ENCODE results near the gene CTU1.

The CTU1 gene

DNA sequence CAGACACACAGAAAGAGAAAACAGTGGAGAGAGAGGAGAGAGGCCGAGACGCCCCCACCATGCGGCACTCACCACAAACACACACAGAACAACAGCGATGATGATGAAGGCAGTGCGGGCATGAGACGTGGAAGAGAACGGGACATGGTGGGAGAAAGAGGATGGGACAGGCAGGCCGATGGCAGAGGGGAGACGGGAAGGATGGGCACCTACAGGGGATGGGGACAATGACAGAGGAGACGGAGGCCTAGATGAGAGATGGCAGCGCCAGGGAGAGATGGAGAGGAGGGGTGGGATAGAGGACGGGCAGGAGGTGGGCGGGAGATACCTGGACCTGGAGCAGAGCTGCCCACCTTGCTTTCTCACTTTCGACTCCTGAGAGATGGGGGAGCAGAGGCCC is 24.4 kb downstream of the CTU1 start:
- no peak for DNase-seq

DNA sequence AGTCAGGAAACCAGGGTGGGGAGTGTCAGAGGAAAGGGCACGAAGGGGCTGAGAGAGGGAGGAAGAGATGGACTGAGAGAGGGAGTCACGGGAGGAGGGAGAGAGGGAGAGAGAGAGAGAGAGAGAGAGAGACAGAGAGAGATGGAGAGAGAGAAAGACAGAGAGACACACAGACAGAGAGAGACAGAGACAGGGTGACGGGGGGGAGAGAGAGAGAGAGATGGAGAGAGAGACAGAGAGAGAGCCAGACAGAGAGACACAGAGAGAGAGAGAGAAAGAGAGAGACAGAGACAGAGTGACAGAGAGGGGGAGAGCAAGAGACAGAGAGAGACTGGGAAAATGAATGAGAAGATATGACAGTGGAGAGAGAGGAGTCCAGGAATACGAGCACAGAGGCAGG is 25.0 kb downstream of the CTU1 start:
- DNase-seq: no peak

DNA sequence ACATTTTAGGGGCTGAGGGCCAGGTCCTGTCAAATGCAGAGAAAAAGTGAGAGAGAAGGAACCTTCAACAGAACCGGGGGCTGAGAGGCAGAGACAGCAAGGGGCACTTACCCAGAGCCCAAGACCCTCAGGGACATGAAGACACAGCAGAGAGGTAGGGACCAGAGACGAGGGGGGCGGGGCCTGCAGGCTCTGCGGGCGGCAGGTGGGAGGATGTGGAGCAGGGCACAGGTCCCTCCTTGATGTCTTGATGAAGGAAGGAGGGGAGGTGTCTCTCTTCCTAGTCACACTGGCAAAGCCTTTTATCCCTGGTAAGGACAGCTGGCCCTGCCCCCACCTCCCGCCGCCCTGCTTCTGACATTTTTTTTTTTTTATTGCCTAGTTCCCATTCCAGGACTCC is 25.6 kb downstream of the CTU1 start, which contains the start of gene KLK14:
Gene KLK14 (minus strand): TSS at position 277 of the 400 bp plus-strand sequence. CDS start 273 bp downstream, at position 4.
- no peak for DNase-seq

DNA sequence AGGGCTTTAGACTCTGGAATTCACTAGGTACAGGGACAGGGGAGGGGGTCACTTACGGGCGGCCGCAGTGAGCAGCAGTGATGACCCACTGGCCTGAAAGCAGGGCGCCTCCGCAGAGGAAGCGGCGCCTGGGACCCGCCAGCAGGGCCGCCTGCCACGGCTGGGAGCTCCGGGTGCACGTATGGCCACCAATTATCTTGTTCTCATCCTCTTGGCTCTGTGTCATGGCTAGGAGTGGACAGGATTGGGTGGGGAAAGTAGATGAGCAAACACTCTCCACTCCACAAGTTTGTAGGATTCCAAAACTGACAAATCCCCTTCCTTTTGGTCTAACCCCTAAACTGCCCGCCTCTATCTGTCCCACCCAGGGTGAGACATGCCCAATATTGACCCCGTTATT is 26.7 kb downstream of the CTU1 start:
- DNase-seq: no peak

DNA sequence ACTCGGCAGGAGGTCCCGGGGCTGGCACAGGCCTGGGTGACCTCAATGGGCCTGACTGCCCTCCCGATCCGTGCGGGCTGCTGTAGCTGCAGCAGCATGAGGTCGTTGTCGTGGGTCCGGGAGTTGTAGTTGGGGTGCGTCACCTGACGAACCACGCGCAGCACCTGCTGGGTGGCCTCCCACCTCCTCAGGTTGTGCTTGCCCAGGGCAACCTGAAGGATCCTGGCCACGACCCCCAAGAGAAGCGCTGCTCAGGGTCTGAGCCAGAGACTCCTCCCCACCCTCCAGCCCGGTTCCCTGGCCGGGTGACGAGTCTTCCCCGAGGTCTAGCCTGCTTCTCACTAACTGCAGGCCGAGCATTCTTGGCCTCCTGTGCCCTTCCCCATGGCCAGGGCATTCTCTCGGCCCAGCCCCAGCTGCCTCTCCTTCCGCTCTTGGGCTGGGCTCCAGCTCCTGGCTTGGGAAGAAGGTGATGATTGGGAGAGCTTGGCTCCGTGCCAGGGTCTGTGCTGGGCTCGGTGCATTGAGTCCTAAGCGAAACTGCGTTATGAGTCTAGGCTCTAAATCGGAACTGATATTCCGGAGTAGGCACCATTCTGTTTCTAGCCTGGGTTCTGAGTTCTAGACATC is 28.6 kb downstream of the CTU1 start:
- DNase-seq: peak in 2 of 51 donors; percentile 2 to 5

DNA sequence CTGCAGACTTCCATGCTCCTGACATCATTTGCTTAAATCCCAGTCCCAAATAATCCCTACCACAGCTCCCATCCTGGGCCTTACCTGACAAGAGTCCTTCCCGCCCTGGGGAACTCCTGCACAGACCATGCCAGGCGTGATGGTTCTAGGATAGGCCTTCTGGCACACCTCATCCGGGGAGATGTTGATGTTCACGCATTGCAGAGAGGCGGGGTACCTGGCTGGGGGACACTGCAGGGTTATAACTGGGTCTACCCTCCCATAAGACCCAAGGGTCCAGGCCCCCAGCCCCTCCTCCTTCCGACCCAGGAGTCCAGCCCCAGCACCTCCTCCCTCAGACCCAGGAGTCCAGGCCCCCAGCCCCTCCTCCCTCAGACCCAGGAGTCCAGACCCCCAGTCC is 29.5 kb downstream of the CTU1 start:
- no peak for DNase-seq

DNA sequence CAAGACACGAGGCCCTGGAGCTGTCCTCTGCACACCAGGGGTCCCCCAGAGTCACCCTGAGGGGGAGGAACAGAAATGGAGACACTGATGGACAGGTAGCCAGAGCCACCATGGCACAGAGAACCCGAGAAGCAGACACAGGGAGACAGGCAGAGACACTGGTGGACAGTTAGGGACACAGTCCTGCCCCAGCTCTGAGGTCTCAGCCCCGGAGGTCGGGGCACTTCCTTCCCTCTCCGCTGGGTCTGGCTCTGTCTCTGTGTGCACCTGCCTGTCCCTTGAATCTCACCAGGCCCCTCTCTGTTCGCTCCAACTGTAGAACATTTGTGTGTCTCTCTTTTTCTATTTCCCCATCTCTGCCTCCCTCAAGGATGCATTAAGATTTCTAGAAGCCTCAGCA is 30.1 kb downstream of the CTU1 start:
- DNase-seq: no peak

DNA sequence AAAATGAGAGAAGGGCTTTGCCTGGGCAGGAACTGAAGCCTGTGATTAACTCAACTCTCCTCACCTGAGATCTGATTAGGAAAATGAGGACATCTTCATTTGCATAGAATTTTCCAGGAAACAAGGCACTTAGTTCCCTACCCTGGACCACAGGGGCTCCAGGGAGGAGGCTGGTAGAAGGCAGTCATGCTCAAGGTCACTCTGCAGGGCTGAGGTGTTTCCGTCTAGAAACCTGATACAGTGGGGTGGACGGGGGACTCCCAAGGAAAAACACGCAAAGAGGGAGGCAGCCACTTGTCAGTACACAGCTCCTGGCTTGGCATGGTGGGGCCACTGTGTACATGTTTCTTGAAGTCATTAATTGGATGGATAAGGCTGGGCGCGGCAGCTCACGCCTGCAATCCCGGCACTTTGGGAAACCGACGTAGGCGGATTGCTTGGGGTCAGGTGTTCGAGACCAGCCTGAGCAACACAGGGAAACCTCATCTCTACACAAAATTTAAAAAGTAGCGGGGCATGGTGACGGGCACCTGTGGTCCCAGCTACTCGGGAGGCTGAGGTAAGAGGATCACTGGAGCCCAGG is 31.5 kb downstream of the CTU1 start:
- DNase-seq: no peak

DNA sequence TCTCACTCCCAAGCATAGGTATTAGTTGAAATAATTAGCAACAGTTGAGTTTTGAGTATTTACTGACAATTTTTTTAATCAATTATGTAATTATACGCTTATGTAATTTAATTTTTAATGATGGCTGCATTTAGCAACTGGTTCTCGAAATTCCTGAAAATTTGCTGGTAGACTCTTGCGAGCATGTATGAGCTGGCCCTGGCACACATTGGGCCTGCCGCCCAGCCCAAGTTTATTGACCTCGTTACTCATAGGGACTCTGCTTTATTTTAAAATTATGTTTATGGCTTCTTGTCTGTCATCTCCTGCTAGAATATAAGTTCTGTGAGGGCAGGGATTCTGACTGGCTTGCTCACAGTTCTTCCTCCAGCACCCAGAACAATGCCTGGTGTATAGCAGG is 32.2 kb downstream of the CTU1 start:
- DNase-seq: no peak

DNA sequence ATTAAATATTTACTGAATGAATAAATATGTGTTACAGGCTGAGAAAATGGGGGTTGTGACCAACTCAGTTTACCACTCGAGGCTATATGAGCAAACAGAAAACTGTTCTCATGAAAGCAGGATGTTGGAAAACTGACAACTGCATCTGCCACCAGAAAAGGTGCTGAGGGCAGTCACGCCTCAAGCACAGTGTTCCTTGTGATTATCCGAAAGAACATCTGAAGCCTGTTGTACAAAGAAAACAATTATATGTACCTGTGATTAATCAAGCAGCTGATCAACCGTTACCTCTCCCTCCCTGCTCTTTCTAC is 37.2 kb downstream of the CTU1 start:
- no peak for DNase-seq

DNA sequence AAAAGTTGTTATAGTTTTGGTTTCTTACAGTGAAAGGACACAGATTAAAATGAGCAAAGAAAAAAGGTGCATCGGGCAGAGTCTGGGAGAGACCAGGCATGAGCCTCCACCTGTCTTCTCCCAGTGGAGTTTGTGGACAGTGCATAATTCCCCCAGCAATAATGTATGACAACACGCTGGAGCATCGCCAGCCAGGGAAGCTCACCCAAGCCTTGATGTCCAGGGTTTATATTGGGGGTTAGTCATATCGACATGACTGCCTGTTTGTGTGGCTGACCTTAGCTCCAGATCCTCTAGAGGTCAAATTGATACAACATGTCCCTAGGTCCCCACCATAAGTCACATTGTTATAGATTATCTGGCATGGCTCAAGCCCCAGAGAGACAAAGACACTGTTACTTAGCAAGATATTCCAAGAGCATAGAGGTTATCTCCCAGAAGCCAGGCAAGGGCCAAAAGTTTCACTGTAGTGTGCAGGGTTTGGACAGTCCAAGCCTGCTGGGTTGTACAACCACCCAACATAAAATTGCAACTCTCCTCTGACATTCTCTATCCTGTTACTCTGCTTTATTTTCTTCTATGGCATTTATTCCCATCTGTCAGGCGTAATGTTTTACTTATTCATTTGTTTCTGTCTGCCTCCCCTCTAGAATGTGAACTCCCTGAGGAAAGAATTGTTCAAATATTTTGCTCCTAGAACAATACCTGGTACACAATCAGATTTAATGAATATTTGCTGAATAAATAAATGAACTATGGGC is 37.7 kb downstream of the CTU1 start:
- no peak for DNase-seq

DNA sequence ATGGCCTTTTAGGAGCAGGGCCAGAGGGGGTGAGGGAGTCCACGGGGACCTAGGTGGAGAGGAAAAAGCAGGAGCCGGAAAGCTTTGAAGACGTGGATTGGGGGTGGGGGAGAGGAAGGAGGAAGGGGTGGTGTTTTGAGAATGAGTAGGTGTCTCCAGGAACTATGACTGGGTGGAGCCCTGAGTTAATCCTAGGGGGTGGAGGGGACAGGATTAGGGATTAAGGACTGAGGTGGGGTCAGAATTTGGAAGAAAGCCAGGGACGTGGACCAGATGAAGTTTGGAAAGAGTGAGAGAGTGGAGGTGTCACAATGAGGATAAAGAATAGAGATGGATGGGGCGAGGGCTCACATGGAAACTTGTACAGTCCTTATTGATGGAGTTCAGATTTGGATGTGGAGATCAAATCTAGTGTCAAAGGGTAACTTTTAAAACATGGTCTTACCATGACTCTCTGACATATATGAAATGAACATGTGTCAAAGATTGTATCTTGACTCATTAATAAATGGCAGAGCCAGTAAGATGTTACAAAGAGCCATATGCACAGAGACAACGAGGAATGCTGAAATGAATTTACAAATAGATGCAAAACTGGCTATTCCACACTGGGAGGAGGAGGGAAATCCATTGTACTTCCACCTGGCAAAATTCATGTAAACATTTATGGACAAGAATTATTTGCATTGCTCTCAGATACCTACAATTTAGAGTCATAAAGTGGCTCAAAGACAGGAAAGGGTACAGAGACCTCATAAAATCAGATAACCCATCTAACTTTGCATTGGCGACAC is 41.6 kb downstream of the CTU1 start:
- DNase-seq: no peak

DNA sequence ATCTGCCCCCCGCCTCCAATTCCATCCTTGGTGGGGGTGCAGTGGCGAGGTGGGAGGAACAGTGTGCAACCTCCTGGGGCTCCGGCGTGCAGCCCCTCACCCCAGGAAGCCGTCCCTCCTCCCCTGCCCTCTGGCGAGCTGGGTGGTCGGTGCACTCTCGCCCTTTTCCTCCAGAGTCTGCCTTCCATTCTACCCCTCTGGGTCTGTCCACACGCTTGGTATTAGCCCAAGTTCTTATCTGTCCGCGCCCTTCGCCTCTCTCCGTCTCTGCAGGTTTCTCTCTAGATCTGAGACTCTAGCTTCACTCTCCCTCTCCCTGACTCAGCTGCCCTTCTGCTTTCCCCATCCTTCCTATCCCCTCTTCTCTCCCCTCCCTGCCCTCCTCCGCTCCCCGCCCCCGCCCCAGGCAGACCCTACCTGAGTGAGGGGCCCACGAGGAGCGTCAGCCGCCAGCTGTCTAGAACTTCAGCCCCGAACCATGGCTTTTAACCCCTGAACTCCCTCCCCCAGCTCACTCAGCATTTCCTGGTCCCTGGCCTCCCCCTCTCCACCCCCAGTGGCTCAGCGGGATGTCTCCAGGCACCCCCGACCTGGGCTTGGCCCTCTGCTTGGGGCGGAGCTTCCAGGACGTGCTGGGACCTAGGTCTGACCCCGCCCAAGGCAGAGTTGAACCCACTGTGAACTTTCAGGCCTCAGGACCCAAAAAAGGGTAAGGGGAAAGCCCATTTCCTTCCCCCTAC is 42.8 kb downstream of the CTU1 start:
- no peak for DNase-seq

DNA sequence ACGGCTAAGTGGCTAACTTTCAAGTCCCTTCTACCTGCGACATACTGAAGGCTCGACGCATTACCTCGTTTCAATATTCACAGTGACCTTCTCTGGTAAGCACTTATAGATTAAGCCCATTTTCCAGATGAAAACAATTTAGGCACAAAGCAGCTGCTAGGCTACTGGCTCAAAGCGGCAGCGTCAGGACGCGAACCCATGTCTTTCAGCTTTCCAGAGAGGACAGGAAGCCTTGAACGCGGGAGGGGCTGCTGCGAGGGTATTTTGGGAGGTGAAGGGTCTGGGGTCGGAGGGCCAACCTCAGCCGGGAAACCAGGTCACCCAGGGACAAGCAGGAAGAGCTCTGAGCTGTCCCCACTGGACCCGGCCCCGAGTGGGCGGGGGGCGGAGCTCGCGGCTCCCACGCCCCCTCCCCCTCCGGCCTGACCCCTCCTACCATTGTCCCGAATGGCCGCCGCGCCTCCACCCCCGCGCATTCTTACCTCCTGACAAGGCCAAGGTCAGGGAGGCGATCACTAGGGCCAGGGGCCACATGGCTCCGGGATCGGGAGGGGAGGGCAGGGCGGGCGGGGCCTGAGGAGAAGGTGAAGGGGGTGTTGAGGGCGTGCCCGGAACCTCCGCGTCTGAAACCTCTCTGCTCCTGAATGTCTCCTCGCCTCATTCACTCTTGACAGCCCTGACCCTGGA is 43.5 kb downstream of the CTU1 start, which contains the start of gene KLK13:
Gene KLK13 (minus strand): TSS at position 559 of the 687 bp plus-strand sequence. CDS start 25 bp downstream, at position 534.
- no peak for DNase-seq

DNA sequence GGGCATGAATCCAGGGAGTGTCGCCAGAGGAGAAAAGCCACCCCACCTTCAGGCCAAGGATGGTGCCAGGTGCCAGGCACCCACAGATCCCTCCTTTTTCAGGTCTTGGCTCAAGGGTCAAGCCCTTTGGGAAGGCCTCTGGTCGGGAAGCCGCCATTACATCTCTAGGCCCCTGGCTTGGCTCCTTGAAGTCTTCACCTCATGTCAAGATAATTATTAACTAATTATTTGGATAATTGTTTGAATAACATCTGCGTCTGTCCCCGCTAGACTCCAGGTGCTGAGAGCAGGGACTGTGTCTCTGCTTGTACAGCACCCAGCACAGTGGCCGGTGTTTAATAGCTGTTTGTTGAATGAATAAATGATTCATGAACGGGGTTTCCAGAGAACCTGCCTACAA is 44.5 kb downstream of the CTU1 start:
- DNase-seq: no peak

DNA sequence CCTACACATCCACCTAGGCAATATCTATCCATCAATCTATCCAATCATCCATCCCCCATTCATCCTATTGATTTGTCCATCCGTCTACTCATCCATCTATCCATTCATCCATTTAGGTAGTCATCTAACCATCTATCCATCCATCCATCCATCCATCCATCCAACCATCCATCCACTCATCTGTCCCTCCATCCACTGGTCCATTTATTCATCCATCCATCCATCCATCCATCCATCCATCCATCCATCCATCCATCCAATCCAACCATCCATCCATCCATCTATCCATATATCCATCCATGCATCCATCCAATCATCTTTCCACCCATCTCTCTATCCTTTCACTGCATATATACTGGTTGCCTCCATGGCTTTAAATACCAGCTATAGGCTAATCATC is 47.2 kb downstream of the CTU1 start:
- DNase-seq: no peak

DNA sequence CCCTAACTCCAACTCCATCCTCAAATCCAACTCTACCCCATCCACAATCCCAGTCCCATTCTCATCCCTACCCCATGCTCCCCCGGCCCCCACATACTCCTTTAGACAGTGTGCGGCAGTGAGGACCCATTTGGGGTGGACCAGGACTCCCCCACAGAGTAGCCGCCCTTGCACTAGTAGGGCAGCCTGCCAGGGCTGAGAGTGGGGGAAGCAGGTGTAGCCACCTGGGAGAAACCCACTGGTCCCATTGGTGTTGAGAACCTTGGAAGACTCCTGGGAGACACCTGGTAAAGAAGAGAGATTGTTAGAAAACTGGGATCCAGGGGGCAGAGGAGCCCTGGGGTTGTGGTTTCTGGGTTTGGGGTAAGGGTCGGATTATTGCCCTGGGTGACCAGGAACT is 47.9 kb downstream of the CTU1 start:
- DNase-seq: no peak

DNA sequence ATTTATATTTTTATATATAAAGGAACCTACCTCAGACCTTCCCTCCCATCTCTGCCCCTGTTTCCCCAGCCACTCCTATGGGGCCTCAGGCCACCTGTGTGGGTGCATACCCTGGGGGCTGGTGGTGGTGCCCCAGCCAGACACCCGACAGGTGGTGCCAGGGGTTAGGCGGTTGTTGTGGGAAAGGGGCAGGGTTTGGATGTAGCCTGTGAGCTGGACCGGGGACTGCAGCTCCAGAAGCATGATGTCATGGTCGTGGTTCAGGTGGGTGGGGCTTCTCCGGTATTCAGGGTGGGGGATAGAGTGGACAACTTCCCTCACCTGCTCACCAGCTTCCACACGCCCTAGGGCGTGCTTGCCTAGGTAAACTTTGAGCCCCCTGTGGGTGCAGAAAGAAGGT is 48.5 kb downstream of the CTU1 start:
- no peak for DNase-seq

DNA sequence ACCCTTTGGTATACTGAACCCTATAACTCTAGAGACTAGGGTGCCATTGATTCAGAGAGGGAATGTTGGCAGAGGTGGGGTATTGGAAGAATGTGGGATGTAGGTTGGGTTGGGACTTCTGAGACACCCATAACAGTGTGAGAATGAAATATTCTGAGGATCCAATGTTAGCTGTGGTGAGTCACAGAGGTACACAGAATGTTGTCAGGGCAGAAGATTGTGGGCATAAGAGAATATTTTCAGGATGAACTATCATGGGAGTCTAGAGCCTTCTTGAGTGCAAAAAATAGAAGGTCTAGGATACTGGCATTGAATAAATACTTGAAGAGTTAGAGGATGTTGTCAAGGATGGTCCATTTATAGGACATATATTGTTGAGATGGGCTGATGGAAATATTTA is 52.3 kb downstream of the CTU1 start:
- no peak for DNase-seq
